GM18511 (cell line): ENCODE data around the gene ZBTB21.

Experiments used
- ATAC-seq: cut with Tn5 transposase; IDR thresholded peaks from one replicate; pipeline ENCODE4 v1.9.1; 2021; ENCODE audit warnings: mild to moderate bottlenecking, moderate library complexity; ENCODE audit not compliant: unreplicated experiment

ZBTB21 gene

DNA sequence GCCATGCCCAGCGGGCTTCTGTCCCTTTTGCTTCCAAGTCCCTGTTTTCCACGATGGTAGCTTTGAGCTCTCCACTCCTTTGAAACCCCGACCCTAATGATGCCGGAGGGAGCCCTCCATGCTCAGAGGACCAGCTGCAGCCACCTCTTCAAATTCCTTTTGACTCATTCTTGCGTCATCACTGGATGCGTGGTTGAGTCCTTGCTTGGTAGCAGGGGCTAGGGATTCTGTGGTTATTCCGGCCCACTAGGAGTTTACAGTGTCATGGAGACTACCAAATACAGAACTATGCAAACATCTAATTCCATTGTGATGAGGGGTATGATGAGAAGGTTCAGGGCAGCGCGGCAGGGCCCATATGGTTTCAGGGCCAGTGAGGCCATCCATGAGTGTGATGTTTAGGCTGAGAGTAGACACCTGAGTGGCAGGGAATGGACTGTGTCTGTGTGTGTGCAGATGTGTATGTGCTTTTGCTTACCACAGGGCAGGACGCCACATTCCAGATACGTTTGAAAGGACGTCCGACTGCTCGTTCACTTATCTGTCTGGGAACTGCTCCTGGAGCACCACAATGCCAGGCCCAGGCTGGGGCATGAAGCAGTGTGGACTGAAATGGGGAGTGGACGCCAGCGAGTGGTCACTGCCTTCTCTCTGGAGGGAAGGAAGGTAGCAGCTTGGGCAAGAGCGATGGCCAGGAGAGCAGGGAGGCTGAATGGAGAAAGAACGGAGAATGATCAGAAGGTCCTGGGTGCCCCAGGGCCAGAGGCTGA lies 30.4 kb upstream of the ZBTB21 start:
- no peak for ATAC-seq

- no peak for ATAC-seq
Observed at GRCh38 chr21:42039911-42040351, 29.8 kb upstream of the ZBTB21 start.

DNA sequence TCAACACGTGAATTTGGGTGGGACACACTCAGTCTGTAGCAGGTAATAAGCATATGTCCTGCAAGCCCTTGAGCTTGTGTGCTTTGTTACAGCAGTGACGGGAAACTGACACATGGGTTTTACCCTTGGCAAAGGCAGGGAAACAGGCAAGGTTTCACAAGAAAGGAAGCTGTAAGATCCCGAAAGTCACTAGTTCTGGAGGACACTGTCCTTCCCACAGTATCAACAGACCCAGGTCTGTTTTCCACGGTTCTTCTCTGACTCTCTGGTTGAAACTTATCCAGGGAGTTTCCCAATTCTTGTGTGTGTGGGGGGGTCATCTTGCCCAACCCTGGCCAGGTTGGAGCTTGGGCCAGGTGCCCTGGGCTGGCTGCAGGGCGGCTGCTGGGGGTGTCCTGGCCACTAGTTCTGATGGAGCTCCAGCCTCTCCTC lies 29.3 kb upstream of the ZBTB21 start:
- ATAC-seq: no peak

- no peak for ATAC-seq
Observed at GRCh38 chr21:42038826-42039425, 28.8 kb upstream of the ZBTB21 start.

DNA sequence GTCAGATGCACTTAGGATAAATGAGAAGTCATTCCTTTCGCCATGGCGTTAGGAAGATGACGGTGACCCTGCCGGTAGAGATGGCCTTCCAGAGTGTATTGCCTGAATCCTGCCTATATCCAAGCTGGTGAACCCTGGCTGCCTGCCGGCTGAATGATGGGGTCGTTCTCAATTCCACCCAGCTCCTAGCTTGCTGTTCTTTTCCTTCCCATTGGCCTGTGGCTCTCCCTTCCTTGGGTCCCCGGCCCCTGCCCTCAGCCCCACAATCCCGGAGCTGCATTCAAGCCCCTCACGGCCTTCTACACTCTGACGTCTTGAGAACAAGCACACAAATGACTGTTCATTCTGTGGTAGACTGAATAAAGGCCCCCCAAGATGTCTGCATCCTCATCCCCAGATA lies 28.2 kb upstream of the ZBTB21 start:
- ATAC-seq: no peak

DNA sequence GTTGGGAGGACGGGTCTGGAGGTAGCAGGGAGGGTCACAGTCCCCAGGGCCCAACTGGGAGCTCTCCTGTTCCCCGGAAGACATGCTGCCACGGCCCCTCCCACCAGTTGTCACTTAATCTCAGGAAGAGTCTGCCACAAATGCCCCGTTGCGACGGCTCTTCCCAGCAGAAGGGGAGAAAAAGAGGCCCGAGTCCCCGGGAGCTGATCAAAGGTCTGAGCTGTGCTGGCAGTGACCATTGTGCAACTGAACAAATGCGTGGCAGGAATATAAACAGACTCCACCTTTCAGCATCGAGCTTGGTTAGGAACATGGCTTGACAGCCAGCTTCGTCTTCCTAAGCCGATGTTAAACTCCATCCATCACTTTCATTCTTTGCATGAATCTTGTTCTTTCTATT lies 27.8 kb upstream of the ZBTB21 start:
- ATAC-seq: no peak

GRCh38 chr21:42037516-42037915 lies 27.4 kb upstream of the ZBTB21 start:
- ATAC-seq: no peak

GRCh38 chr21:42036313-42036712 lies 26.2 kb upstream of the ZBTB21 start:
- ATAC-seq: no peak

DNA sequence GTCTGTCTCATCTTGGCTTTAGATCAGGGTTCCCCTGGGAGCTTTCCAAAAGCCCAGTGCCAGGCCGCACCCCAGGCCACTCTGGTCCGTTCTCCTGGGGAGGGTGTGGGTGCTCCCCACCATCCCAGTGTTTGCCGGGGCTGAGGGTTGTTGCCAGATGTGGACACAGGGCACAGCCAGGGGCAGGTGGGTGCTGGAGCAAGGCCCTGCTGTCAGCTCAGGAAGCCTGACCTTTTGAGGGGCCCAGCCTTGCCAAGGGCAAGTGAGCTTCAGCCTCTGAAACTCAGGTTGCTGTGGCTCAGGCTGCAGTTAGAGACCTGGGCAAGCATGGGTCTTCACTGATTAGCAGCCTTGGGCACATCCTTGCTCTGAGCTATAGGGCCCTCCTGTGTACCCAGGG lies 22.8 kb upstream of the ZBTB21 start:
- no peak for ATAC-seq

DNA sequence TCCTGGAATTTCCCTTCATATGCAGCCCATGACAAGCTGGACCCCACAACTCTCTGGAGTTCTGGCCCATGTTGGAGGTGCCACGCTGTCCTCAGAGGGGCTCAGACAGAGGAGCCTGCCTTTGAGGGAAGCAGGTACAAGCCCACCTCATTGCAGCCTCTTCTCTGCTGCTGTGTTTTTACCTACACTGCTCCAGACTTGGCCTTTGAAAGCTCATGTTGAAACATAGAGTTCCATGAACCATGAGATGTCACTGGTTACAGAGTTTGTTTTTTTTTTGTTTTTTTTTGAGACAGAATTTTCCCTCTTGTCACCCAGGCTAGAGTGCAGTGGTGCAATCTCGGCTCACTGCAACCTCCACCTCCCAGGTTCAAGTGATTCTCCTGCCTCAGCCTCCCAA lies 22.1 kb upstream of the ZBTB21 start:
- no peak for ATAC-seq

DNA sequence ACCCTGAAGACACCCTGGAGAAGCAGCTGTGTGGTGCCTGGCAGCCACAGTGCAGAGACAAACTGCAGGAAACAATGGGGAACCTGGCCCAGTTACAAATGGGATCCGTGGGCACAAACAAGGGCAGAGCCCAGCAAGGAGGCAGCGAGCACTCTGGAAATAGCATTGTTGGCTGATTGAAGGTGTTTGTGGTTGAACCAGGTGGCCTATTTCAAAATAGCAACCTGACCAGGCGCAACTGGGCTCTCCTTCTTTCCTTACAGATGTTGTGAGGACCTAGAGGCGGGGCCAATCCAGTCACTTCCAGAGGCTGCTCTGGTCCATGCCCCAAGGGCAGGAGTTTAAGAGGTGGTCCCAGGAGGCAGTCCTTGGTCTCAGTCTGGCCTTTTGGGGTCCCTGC lies 21.7 kb upstream of the ZBTB21 start:
- no peak for ATAC-seq

DNA sequence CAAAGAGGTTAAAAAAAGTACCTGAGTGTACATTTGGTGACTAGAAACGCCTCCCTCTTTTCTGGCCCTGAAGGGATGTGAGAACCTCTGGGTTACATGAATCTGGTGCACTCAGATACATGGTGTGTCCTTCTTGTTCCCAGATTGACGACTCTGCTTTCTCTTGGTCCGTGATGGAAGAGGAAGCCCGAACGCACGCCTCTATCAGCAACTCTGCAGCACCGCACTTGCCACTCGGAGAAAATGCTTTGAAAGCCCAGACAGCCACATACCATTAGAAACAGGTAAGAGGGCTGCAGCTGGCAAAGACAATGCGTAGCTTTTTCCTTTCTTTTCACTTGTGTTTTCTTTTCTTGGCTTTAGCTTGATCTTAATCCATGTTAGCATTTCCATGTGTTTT lies 21.1 kb upstream of the ZBTB21 start:
- ATAC-seq: no peak

GRCh38 chr21:42030311-42030710 lies 20.2 kb upstream of the ZBTB21 start:
- no peak for ATAC-seq

GRCh38 chr21:42028766-42029425 lies 18.7 kb upstream of the ZBTB21 start:
- ATAC-seq: no peak

- ATAC-seq: no peak
Observed at GRCh38 chr21:42027822-42028765, 17.9 kb upstream of the ZBTB21 start.

DNA sequence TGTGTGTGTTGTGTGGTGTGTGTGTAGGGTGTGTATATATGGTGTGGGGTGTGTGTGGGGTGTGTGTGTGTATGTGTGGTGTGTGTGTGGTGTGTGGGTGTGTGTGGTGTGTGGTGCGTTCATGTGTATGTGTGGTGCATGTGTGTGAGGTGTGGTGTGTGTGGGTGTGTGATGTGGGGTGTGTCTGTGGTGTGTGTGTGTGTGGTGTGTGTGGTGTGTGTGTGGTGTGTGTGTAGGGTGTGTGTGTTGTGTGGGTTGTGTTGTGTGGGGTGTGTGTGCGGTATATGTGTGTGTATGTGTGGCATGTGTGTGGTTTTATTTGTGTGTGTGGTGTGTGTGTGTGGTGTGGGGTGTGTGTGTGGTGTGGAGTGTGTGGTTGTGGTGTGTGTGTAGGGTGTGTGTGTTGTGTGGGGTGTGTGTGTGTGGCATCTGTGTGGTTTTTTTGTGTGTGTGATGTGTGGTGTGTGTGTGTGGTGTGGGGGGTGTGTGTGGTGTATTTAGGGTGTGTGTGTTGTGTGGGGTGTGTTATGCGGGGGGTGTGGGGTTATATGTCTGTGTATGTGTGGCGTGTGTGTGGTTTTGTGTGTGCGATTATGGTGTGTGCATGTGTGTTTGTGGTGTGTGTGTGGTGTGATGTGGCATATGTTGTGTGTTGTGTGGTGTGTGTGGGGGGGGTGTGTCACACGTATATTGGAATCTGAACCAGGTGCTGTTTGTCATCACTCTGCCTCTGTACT lies 17.1 kb upstream of the ZBTB21 start:
- no peak for ATAC-seq

- ATAC-seq: no peak
Observed at GRCh38 chr21:42026082-42026435, 15.9 kb upstream of the ZBTB21 start.

DNA sequence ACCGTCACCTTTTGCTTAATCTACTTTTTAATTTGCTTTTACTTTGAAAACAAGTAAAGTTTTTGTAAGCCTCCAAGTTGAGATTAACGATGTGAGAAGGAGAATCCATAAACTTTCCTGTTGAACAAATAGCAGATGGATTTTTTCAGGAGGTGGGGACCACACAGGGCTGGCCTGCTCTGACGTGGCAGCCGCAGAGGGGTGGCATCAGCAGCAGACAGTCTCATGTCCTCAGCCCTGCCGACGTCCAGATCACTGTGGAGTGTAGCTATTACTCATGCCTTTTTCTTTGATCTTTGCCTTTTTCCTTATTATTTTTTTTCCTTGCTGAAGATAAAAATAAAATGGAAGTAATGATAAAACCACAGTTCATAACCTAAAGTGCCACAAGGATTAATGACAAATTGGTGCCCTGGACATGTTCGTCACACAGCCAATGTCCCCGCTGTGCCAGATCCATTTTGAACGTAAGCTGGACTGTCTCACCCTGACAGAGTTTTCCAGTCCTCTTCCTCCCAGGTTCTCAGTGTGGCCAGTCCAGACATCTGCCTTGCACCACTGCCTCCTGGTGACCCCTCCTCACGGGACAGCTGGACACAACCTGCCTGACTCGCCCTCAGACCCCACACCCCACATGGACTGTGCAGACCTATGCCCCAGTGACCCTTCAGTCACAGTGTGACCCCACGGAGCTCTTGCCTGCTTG lies 15.4 kb upstream of the ZBTB21 start:
- ATAC-seq: no peak

- ATAC-seq: no peak
Observed at GRCh38 chr21:42022906-42023305, 12.7 kb upstream of the ZBTB21 start.

GRCh38 chr21:42022091-42022430 lies 11.9 kb upstream of the ZBTB21 start:
- ATAC-seq: no peak
